ENCODE measurements around the gene NABP1.

Gene NABP1

DNA sequence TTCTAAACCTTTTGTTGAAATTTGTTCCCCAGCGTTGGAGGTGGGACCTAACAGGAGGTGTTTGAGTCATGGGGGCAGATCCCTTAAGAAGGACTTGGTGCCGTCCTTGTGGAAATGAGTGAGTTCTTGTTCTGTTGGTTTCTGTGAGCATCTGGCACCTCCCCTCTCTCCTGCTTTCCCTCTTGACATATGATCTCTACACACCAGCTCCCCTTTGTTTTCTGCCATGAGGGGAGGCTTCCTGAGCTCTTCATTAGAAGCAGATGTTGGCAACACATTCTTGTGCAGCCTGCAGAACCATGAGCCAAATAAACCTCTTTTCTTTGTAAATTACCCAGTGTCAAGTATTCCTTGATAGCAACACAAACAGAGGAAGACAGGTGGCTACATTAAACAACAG, 23.8 kb downstream of the NABP1 start:
- no peak overlapping the region for H3K4me3 ChIP-seq (ENCODE audit: low read depth, low read length)
- DNase-seq (ENCODE audit: low read depth): no peak
- TF ChIP-seq, protein P1, sequence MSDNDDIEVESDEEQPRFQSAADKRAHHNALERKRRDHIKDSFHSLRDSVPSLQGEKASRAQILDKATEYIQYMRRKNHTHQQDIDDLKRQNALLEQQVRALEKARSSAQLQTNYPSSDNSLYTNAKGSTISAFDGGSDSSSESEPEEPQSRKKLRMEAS (IDR thresholded peaks at IDR 0.05; ENCODE audit: low read depth, low read length): no peak
- TF ChIP-seq MYC (IDR thresholded peaks at IDR 0.05; ENCODE audit: low read depth, low read length) (no peak), POLR2A (IDR thresholded peaks at IDR 0.05; ENCODE audit: extremely low read depth, insufficient read length) (no peak)
- TF ChIP-seq, protein P2, sequence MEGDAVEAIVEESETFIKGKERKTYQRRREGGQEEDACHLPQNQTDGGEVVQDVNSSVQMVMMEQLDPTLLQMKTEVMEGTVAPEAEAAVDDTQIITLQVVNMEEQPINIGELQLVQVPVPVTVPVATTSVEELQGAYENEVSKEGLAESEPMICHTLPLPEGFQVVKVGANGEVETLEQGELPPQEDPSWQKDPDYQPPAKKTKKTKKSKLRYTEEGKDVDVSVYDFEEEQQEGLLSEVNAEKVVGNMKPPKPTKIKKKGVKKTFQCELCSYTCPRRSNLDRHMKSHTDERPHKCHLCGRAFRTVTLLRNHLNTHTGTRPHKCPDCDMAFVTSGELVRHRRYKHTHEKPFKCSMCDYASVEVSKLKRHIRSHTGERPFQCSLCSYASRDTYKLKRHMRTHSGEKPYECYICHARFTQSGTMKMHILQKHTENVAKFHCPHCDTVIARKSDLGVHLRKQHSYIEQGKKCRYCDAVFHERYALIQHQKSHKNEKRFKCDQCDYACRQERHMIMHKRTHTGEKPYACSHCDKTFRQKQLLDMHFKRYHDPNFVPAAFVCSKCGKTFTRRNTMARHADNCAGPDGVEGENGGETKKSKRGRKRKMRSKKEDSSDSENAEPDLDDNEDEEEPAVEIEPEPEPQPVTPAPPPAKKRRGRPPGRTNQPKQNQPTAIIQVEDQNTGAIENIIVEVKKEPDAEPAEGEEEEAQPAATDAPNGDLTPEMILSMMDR (IDR thresholded peaks at IDR 0.05; ENCODE audit: low read depth, low read length): no peak

- TF ChIP-seq, protein P1 (IDR thresholded peaks at IDR 0.05; ENCODE audit: low read depth, low read length): no peak
- no peak for TF ChIP-seq MYC (IDR thresholded peaks at IDR 0.05; ENCODE audit: low read depth, low read length)
- TF ChIP-seq POLR2A (IDR thresholded peaks at IDR 0.05; ENCODE audit: extremely low read depth, insufficient read length): no peak
- TF ChIP-seq, protein P2 (IDR thresholded peaks at IDR 0.05; ENCODE audit: low read depth, low read length): no peak
- no peak for DNase-seq (ENCODE audit: low read depth)
These were observed 25.3 kb downstream of the NABP1 start for GRCh38 chr2:191703079-191703725.

DNA sequence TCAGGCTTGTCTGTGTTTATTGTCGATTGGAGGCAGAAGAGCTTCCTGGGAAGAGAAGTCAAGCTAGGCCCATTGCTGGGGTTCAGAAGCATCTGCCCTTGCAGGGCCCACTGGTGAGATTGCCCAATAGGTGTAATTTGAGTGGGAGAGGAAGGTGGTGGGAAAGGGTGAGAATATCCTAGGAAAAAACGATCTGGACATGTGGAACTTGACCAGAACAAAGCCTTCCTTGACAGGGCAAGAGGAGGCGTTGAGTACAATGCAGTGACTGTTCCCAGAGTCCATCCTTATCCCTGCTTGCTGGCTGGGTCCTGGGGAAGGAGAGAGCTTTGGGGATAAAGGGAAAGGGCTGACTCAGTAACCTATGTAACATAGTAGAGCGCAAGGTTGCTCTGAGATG, 27.1 kb downstream of the NABP1 start:
- DNase-seq (ENCODE audit: low read depth): no peak
- TF ChIP-seq, protein P1 (IDR thresholded peaks at IDR 0.05; ENCODE audit: low read depth, low read length): no peak
- no peak for TF ChIP-seq POLR2A (IDR thresholded peaks at IDR 0.05; ENCODE audit: extremely low read depth, insufficient read length)
- TF ChIP-seq, protein P2 (IDR thresholded peaks at IDR 0.05; ENCODE audit: low read depth, low read length): no peak
- TF ChIP-seq MYC (IDR thresholded peaks at IDR 0.05; ENCODE audit: low read depth, low read length): no peak
- no peak overlapping the region for H3K4me3 ChIP-seq (ENCODE audit: low read depth, low read length)

More at GRCh38 chr2:191703079-191703725, 25.3 kb downstream of the NABP1 start:
- no peak overlapping the region for H3K4me3 ChIP-seq (ENCODE audit: low read depth, low read length)

DNA sequence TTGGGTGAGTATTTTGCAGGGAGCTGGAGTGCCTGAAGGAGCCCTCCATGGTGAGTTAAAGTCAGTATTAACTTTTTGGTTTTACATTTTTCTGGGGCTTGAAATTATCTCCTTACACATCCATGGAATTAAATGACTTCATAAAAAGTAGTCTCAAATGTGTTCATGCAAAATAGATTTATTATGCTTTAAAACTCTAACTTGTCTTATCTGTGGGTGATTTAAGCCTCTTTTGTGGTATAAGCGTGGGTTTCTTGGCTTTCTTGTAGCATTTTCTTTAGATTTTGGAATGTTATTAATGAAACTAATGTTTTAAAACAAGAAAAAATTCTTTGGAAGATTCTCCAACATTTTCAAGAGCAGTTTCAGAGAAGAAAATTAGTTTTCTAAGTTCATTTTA, 27.8 kb downstream of the NABP1 start:
- TF ChIP-seq POLR2A (IDR thresholded peaks at IDR 0.05; ENCODE audit: extremely low read depth, insufficient read length): no peak

DNA sequence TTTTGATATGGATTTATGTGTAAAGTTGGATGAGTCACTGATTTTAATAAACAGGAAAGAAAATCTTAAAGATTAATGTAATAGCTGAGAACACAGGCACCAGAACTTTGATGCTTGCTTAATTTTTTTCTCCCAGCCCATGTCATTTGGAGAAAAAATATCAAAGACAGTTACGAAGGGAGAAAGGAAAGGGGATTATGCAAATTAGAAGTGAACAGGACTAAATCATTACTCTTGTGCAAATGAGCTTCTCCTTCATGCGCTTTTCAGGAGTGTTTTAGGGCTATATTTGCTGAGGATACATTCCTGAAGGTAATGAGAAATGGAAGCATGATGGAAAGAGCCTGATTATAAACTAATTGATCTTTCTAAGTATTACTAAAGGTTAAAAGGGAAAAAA, 28.9 kb downstream of the NABP1 start:
- TF ChIP-seq, protein P1 (IDR thresholded peaks at IDR 0.05; ENCODE audit: low read depth, low read length): no peak
- TF ChIP-seq POLR2A (IDR thresholded peaks at IDR 0.05; ENCODE audit: extremely low read depth, insufficient read length) (no peak), MYC (IDR thresholded peaks at IDR 0.05; ENCODE audit: low read depth, low read length) (no peak)
- TF ChIP-seq, protein P2 (IDR thresholded peaks at IDR 0.05; ENCODE audit: low read depth, low read length): no peak
- H3K4me3 ChIP-seq (ENCODE audit: low read depth, low read length): no peak overlapping the region
- no peak for DNase-seq (ENCODE audit: low read depth)

More for the DNA sequence above, 27.8 kb downstream of the NABP1 start:
- H3K4me3 ChIP-seq (ENCODE audit: low read depth, low read length): no peak overlapping the region
- DNase-seq (ENCODE audit: low read depth): no peak

DNA sequence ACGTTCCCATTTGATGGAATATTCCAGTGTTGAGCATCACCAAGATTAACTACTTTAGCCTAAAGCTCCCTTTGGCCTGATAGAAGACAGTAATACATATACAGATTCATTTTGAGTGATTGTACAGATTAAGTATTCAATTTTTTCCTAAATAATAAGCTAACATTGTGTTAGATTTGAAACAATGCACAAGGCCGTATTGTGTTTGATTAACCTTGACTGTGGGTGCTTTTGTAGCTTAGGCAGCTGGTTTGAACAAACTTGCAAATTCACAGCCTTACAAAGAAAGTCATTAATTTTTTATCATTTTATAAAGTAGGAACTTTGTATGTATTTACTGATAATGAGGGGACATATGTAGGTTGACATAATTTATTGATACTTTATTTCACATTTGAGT, 29.6 kb downstream of the NABP1 start:
- no peak for TF ChIP-seq POLR2A (IDR thresholded peaks at IDR 0.05; ENCODE audit: extremely low read depth, insufficient read length)
- TF ChIP-seq, protein P2 (IDR thresholded peaks at IDR 0.05; ENCODE audit: low read depth, low read length): no peak
- TF ChIP-seq, protein P1 (IDR thresholded peaks at IDR 0.05; ENCODE audit: low read depth, low read length): no peak
- TF ChIP-seq MYC (IDR thresholded peaks at IDR 0.05; ENCODE audit: low read depth, low read length): no peak
- DNase-seq (ENCODE audit: low read depth): no peak
- H3K4me3 ChIP-seq (ENCODE audit: low read depth, low read length): no peak overlapping the region

Measured in NB4 (cell line).